Kidney (tissue), 14 donors: ENCODE measurements around the gene LAMA5. TPM values are rescaled to one million over a fixed set of nuclear protein-coding genes. Genes with fewer than 3 reads are reported as not detected.

Source experiments
- DNase-seq, 5 donors: peaks; one replicate each; pipeline ENCODE4 v3.0.0-alpha.2; 2013 to 2020
- FAIRE-seq: peaks from 2 replicates; lab custom pipeline; 2012; peaks lifted over from hg19 to GRCh38; lab: Jason Lieb, UNC
- H3K27ac ChIP-seq, 2 donors: one replicate each; pipeline ENCODE4 v1.7.0; 2013; ENCODE audit warnings: low read depth in 2 of 2, low read length in 2 of 2, inconsistent platforms in 1 of 2
- H3K27me3 ChIP-seq: one replicate; pipeline ENCODE4 v1.7.1; 2013; ENCODE audit warnings: low read length, inconsistent platforms; ENCODE audit not compliant: control insufficient read depth, insufficient read depth
- H3K36me3 ChIP-seq, 3 donors: one replicate each; pipeline versions ENCODE4 v1.7.0 to v1.7.1; 2013; ENCODE audit warnings: low read length in 3 of 3, control low read depth in 1 of 3, inconsistent platforms in 1 of 3; ENCODE audit not compliant: insufficient read depth in 3 of 3, control insufficient read depth in 2 of 3
- H3K4me1 ChIP-seq, 3 donors: one replicate each; pipeline versions ENCODE4 v1.7.0 to v1.7.1; 2013; ENCODE audit warnings: low read length in 3 of 3, inconsistent platforms in 1 of 3, low read depth in 1 of 3; ENCODE audit not compliant: control insufficient read depth in 2 of 3, insufficient read depth in 2 of 3
- H3K4me3 ChIP-seq, 3 donors: one replicate each; pipeline versions ENCODE4 v1.7.0 to v1.8.1; 2013; ENCODE audit warnings: low read length in 3 of 3, control low read depth in 1 of 3, inconsistent platforms in 1 of 3
- H3K9ac ChIP-seq, 3 donors: one replicate each; pipeline versions ENCODE4 v1.7.0 to v1.7.1; 2013; ENCODE audit warnings: low read length in 3 of 3, control low read depth in 1 of 3, inconsistent platforms in 1 of 3
- H3K9me3 ChIP-seq, 3 donors: one replicate each; pipeline versions ENCODE4 v1.7.0 to v1.7.1; 2013; ENCODE audit warnings: low read length in 3 of 3, control low read depth in 1 of 3, inconsistent platforms in 1 of 3; ENCODE audit not compliant: control insufficient read depth in 2 of 3, insufficient read depth in 1 of 3
- CTCF ChIP-seq: IDR thresholded peaks from 3 replicates; pipeline ENCODE4 v1.5.1; 2012; ENCODE audit warnings: mild to moderate bottlenecking, moderate library complexity, borderline replicate concordance; ENCODE audit not compliant: insufficient read depth; ENCODE audit errors: extremely low read depth
- intact Hi-C: fragments of 100-400 bp; cut with DNase I; formaldehyde crosslinking; loops from one replicate; pipeline ENCODE4 v1.11.1; 2022
- polyA plus RNA-seq: library from polyadenylated mRNA; stranded (reverse); fragments of 350-450 nt; fragmentation: Illumina TruSeq; extraction: RNeasy Lipid Tissue Mini Kit (QIAGEN cat#74804); gene quantifications from one replicate; pipeline ENCODE4 v1.2.3, GENCODE V29; 2014; ENCODE audit warnings: low read depth, low replicate concordance; ENCODE audit not compliant: insufficient read depth
- total RNA-seq: library from RNA; stranded (reverse); fragmentation: NEBNext Ultra II Directional; extraction: Animal tissue kit (Norgen Biotek cat#: 25700); gene quantifications from one replicate; pipeline ENCODE4 v1.2.1, GENCODE V29; 2021
- donor health status: control.
- donor health status: control.
- donor health status: control.
- donor health status: control.
- donor health status: control.
- donor health status: DM: yes; HTN: yes; CAD: no.
- donor health status: Normal renal cell carcinoma (clear cell type).

Gene LAMA5
- total and polyA plus RNA-seq, 2 donors from 2014 or later: 94.0 to 342 TPM

- FAIRE-seq (no peak), DNase-seq (no peak)
- no peak for TF ChIP-seq CTCF
- H3K9me3 ChIP-seq: no peaks in the 10 kb centered on the region
- H3K27me3 ChIP-seq: no peaks in the 10 kb centered on the region
- peaks cover 3 to 12% (median 5%) of the 10 kb centered on the region in 3 donors for H3K36me3 ChIP-seq
- no peak overlapping the region for H3K27ac ChIP-seq
- no peak overlapping the region for H3K4me3 ChIP-seq
- intact Hi-C loops: no loop called here
- no peak overlapping the region for H3K9ac ChIP-seq
- peaks cover 0 to 13% (median 8%) of the 10 kb centered on the region in 3 donors for H3K4me1 ChIP-seq
Observed at GRCh38 chr20:62391165-62392076, 24.3 kb upstream of the LAMA5 start.

DNA sequence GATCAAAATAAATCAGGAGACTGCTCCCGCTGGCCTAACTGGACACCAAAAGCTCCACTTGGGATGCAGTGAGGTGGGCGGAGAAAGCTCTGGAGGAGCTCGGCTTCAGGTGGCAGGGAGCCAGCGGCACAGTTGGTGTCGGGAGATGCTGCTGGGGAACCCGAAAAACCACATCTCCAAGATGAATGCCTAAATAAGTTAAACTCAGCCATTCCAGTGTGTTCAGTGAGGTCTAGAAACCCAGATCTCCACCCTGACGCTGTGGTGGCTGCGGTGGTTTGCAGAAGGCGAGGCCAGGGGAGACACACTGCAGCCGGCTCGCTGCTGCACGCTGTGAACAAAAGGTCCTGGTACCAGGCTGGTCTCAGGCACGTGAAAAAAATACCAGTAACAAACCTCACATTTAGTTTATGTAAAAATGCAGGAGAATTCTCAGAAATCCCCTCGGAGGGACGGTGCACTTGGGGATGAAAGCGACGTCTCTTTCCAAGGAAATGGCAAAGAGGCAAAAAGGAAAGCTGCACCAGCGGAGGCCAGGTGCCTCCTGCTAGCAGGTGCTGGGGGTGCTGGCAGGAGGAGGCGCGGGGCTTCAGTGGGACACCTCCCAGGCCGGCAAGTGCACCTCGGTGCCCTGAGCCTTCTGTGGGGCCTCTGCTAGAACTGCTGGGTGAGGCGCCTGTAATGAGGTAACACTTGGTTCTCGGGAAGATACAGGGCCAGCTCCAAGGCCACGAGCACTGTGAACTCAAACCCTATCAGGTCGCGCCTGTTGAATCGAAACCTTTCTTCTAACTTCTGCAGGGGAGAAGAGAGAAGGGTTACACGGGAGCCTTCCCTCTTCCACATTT is 23.4 kb upstream of the LAMA5 start:
- H3K4me1 ChIP-seq: peaks cover 0 to 13% (median 13%) of the 10 kb centered on the region in 3 donors
- FAIRE-seq: no peak
- DNase-seq: no peak
- no peak overlapping the region for H3K9ac ChIP-seq
- intact Hi-C loops: no loop called here
- H3K4me3 ChIP-seq: no peak overlapping the region
- H3K9me3 ChIP-seq: no peaks in the 10 kb centered on the region
- no peak for TF ChIP-seq CTCF
- H3K36me3 ChIP-seq: peaks cover 3 to 12% (median 5%) of the 10 kb centered on the region in 3 donors
- H3K27me3 ChIP-seq: no peaks in the 10 kb centered on the region
- no peak overlapping the region for H3K27ac ChIP-seq

DNA sequence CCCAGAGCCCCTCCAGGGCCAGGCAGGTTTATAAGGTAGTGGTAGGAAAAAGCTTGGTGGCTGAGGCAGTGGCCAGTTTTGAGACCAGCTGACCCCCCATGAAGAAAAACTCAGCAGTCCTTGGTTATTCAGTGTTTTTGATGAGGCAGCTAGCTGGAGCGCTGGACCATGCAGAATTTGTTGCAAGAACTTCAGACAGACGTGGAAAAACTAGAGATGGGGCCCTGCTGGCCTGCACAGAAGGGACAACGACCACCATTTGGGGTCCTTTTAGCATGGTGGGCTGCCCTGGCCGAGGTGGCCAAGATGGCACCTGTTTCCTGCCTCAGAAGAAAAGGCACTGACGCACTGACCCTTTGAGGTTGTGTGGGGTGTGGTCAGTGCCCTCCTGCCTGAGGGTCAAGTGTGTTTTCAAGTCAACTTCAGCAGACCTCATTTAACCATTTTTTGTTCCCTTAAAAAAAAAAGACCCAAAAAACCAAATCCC is 22.5 kb upstream of the LAMA5 start:
- DNase-seq: no peak
- no peak overlapping the region for H3K9ac ChIP-seq
- H3K4me1 ChIP-seq: peaks cover 0 to 13% (median 13%) of the 10 kb centered on the region in 3 donors
- TF ChIP-seq CTCF: no peak
- H3K27me3 ChIP-seq: no peaks in the 10 kb centered on the region
- H3K27ac ChIP-seq: no peak overlapping the region
- no peak for FAIRE-seq
- intact Hi-C loops: no loop called here
- H3K36me3 ChIP-seq: peaks cover 3 to 12% (median 5%) of the 10 kb centered on the region in 3 donors
- no peak overlapping the region for H3K4me3 ChIP-seq
- no peaks in the 10 kb centered on the region for H3K9me3 ChIP-seq
